Activated CD8-positive, alpha-beta T cell treated with anti-CD3 and anti-CD28 coated beads for 36 hours (primary cell): Measurements from ENCODE around the gene ACTG1. TPM values are rescaled to one million over a fixed set of nuclear protein-coding genes. Genes with fewer than 3 reads are reported as not detected.
A peak's percentile ranks its signal among the peaks of the same experiment; 100 is the strongest.

Experiments
- ATAC-seq: fragments of 200-7000 bp; cut with Tn5 transposase; one replicate; pipeline ENCODE4 v1.10.0; 2021; ENCODE audit warnings: mild to moderate bottlenecking, moderate library complexity
- CTCF ChIA-PET: fragments of 350-600 bp; sonication (Branson Sonifier 250); formaldehyde crosslinking; loops from one replicate; lab custom pipeline; 2021; ENCODE audit warnings: antibody characterized with exemption; lab: Charles Lee
- POLR2A ChIA-PET: fragments of 350-600 bp; sonication (Branson Sonifier 250); formaldehyde crosslinking; loops from one replicate; lab custom pipeline; 2021; ENCODE audit warnings: antibody characterized with exemption; lab: Charles Lee
- DNase-seq: peaks from one replicate; pipeline ENCODE4 v3.0.0-alpha.2; 2020
- H3K27ac Mint-ChIP-seq: one replicate; pipeline ENCODE4 v1.8.0; 2021; ENCODE audit warnings: mild to moderate bottlenecking, mixed read lengths
- H3K27me3 Mint-ChIP-seq: one replicate; pipeline ENCODE4 v1.8.0; 2021; ENCODE audit warnings: mixed read lengths
- H3K36me3 Mint-ChIP-seq: one replicate; pipeline ENCODE4 v1.8.0; 2021; ENCODE audit warnings: low read depth, mixed read lengths
- H3K4me1 Mint-ChIP-seq: one replicate; pipeline ENCODE4 v1.8.0; 2021; ENCODE audit warnings: low read depth, mixed read lengths
- H3K4me3 Mint-ChIP-seq: one replicate; pipeline ENCODE4 v1.8.0; 2021; ENCODE audit warnings: mild to moderate bottlenecking, moderate library complexity, mixed read lengths
- H3K9me3 Mint-ChIP-seq: one replicate; pipeline ENCODE4 v1.8.0; 2021; ENCODE audit warnings: mixed read lengths
- intact Hi-C: fragments of 100-400 bp; cut with micrococcal nuclease; formaldehyde crosslinking; loops from one replicate; pipeline ENCODE4 v1.10.0; 2022
- total RNA-seq, 2 experiments: library from RNA; stranded (reverse); gene quantifications; one replicate each; pipeline ENCODE4 v1.2.3, GENCODE V29; 2021
- TF ChIP-seq, protein P1 (sequence below): fragments of 200-600 bp; IDR thresholded peaks from one replicate; pipeline ENCODE4 v1.8.0; 2022; ENCODE audit warnings: antibody characterized with exemption, mild to moderate bottlenecking

Gene ACTG1
- total RNA-seq, 2 experiments from 2014 or later: 4,606 to 4,756 TPM

- peak; percentile 87 for DNase-seq
- POLR2A ChIA-PET: interaction anchor here (2.9 kb wide), 1 partner anchor 27 kb away, joined by 8 read pairs; no protein-coding TSS in a partner anchor
Observed at GRCh38 chr17:81483085-81483861, 29.3 kb downstream of the ACTG1 start.

GRCh38 chr17:81482673-81483072 is 29.9 kb downstream of the ACTG1 start:
- intact Hi-C loops: loop anchor here (5.0 to 10.0 kb wide), 2 partner anchors 188 to 230 kb away; partner anchors contain the start of gene SLC38A10
- Mint-ChIP-seq H3K27me3 (peaks cover 24% of the 10 kb centered on the region), H3K4me3 (no peak overlapping the region), H3K9me3 (no peaks in the 10 kb centered on the region), H3K4me1 (peaks cover 27% of the 10 kb centered on the region), H3K27ac (no peak overlapping the region), H3K36me3 (no peaks in the 10 kb centered on the region)
- TF ChIP-seq, protein P1, sequence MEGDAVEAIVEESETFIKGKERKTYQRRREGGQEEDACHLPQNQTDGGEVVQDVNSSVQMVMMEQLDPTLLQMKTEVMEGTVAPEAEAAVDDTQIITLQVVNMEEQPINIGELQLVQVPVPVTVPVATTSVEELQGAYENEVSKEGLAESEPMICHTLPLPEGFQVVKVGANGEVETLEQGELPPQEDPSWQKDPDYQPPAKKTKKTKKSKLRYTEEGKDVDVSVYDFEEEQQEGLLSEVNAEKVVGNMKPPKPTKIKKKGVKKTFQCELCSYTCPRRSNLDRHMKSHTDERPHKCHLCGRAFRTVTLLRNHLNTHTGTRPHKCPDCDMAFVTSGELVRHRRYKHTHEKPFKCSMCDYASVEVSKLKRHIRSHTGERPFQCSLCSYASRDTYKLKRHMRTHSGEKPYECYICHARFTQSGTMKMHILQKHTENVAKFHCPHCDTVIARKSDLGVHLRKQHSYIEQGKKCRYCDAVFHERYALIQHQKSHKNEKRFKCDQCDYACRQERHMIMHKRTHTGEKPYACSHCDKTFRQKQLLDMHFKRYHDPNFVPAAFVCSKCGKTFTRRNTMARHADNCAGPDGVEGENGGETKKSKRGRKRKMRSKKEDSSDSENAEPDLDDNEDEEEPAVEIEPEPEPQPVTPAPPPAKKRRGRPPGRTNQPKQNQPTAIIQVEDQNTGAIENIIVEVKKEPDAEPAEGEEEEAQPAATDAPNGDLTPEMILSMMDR: no peak
- no peak for DNase-seq
- ATAC-seq: no peak
- POLR2A ChIA-PET: interaction anchor here (2.9 kb wide), 1 partner anchor 28 kb away, joined by 8 read pairs; no protein-coding TSS in a partner anchor
- CTCF ChIA-PET: interaction anchor here (0.8 to 4.3 kb wide), 5 partner anchors 10 to 191 kb away, joined by 3 to 47 read pairs (median 28); no protein-coding TSS in a partner anchor

More at GRCh38 chr17:81483085-81483861, 29.3 kb downstream of the ACTG1 start:
- TF ChIP-seq, protein P1: no peak
- Mint-ChIP-seq H3K4me1 (peaks cover 27% of the 10 kb centered on the region), H3K27ac (no peak overlapping the region), H3K9me3 (no peaks in the 10 kb centered on the region), H3K27me3 (peaks cover 24% of the 10 kb centered on the region), H3K36me3 (no peaks in the 10 kb centered on the region), H3K4me3 (peak overlapping the region; percentile 17)
- CTCF ChIA-PET: interaction anchor here (0.8 to 4.3 kb wide), 11 partner anchors 11 to 244 kb away, joined by 3 to 47 read pairs (median 10); partner anchors contain the start of genes BAHCC1, FAAP100, NDUFAF8 and SLC38A10
- peak; percentile 49 for ATAC-seq
- intact Hi-C loops: loop anchor here (5.0 to 10.0 kb wide), 2 partner anchors 188 to 231 kb away; partner anchors contain the start of gene SLC38A10

DNA sequence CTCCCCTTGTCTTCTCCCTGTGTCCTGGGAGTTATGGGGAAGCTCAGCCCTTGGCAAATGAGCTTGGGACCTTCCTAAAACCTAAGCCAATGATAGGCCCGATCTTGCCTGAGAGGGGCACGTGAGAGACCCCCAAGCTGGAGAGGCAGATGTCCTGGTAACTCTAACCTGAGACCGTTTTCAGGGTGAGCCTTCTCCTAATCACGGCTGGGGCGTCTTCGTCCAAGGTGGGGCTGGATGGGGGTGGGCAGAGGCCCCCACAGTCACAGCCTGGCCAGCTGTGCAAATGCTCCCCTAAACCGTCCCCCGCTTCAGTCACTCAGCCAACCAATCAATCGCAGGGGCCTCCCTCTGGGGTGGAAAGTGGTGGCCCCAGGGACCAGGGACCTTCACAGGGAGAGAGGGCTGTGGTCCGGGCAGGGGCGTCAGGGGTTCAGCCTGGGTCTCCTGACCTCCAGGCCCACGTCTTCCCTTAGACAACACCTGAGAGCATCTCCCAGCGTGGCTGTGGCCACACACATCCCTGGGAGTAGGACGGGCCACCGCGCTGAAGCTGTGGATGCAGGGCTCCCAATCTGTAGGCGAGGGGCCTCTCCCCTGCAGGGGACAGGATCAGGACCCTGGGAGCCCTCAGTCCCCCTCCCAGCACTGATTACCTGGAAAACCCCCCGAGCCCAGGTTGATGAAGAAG is 30.6 kb downstream of the ACTG1 start:
- no peak for ATAC-seq
- Mint-ChIP-seq H3K4me1 (peaks cover 24% of the 10 kb centered on the region), H3K36me3 (no peaks in the 10 kb centered on the region), H3K27me3 (peaks cover 24% of the 10 kb centered on the region), H3K4me3 (peak overlapping the region; percentile 55), H3K9me3 (no peaks in the 10 kb centered on the region), H3K27ac (no peak overlapping the region)
- POLR2A ChIA-PET: interaction anchor here (1.0 to 2.9 kb wide), 2 partner anchors 28 to 36 kb away, joined by 3 to 8 read pairs; no protein-coding TSS in a partner anchor
- CTCF ChIA-PET: interaction anchor here (3.7 to 4.3 kb wide), 2 partner anchors 27 to 190 kb away, joined by 28 to 47 read pairs; no protein-coding TSS in a partner anchor
- no peak for DNase-seq
- TF ChIP-seq, protein P1: no peak
- intact Hi-C loops: loop anchor here (5.0 to 10.0 kb wide), 2 partner anchors 187 to 230 kb away; partner anchors contain the start of gene SLC38A10

DNA sequence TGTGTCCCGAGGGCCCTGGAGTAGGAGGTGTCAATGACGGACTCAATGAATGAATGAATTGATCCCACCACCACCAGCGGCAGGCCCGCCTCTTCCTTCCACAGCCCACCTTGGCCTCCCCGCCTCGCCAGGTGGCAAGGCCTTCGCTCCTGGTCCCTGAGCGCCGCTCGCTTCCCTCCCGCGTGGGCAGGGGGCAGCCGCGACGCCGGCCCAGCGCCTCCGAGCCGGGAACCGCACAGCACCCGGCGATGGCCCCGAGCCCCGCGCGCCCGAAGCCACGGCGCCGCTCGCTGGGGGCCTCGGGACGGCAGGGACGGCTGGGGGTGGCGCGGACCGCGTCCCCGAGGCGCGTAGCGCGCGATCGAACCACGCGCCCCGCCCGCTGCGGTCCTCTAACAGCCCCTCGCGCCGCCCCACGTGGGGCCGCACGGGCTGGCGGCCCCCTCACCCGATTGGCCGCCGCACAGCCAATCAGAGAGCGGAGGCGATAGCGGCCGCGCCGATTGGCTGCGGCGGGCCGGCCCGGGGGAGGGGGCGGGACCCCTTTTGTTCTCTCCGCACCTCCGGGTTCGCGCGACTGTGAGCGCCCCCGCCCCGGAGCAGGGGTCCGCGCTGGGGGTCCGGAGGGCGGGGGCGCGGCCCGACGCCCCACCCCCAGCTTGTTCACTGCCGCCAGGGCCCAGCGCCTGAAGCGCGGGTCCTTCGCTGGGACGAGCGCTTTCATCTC is 31.4 kb downstream of the ACTG1 start:
- no peaks in the 10 kb centered on the region for H3K9me3 Mint-ChIP-seq
- intact Hi-C loops: loop anchor here (5.0 to 10.0 kb wide), 2 partner anchors 186 to 229 kb away; partner anchors contain the start of gene SLC38A10
- peak overlapping the region; percentile 55 for H3K4me3 Mint-ChIP-seq
- peaks cover 21% of the 10 kb centered on the region for H3K4me1 Mint-ChIP-seq
- CTCF ChIA-PET: interaction anchor here (4.3 kb wide), 1 partner anchor 189 kb away, joined by 47 read pairs; no protein-coding TSS in a partner anchor
- POLR2A ChIA-PET: interaction anchor here (1.0 to 2.9 kb wide), 2 partner anchors 29 to 37 kb away, joined by 3 to 8 read pairs; no protein-coding TSS in a partner anchor
- TF ChIP-seq, protein P1: no peak
- peaks cover 23% of the 10 kb centered on the region for H3K27me3 Mint-ChIP-seq
- DNase-seq (peak; percentile 51), ATAC-seq (peak; percentile 25)
- no peaks in the 10 kb centered on the region for H3K36me3 Mint-ChIP-seq
- no peak overlapping the region for H3K27ac Mint-ChIP-seq
